Panc1 (cell line): ENCODE measurements around the gene CHCHD6. TPM values are rescaled to one million over a fixed set of nuclear protein-coding genes. Genes with fewer than 3 reads are reported as not detected.

ENCODE experiments used
- ATAC-seq: fragments of 200-7000 bp; cut with Tn5 transposase; 2 replicates; pipeline ENCODE4 v1.9.1; 2020; ENCODE audit warnings: mild to moderate bottlenecking, moderate library complexity
- BruUV-seq: library from RNA; stranded (reverse); fragments of 400-500 nt; replicated peaks from 2 replicates; lab custom pipeline; 2021; lab: Mats Ljungman, UMichigan
- CTCF ChIA-PET: fragments of 300-600 bp; sonication (Branson Sonifier 250); formaldehyde crosslinking; loops from one replicate; lab custom pipeline; 2022; ENCODE audit warnings: antibody characterized with exemption; lab: Charles Lee
- POLR2A ChIA-PET: fragments of 300-600 bp; sonication (Branson Sonifier 250); formaldehyde crosslinking; loops from one replicate; lab custom pipeline; 2022; ENCODE audit warnings: antibody characterized with exemption; lab: Charles Lee
- DNase-seq: peaks from one replicate; pipeline ENCODE4 v3.0.0-alpha.2; 2010; ENCODE audit warnings: low read depth, low spot score
- H3K27ac ChIP-seq: 2 replicates; pipeline ENCODE4 v1.5.1; 2011; ENCODE audit warnings: mild to moderate bottlenecking, low read length, inconsistent platforms
- H3K27me3 ChIP-seq: fragments of 200-500 bp; sonication (Bioruptor generic); 2 replicates; pipeline ENCODE4 v1.6.0; 2014; ENCODE audit warnings: low read length, inconsistent platforms; ENCODE audit not compliant: control insufficient read depth, insufficient read depth
- H3K36me3 ChIP-seq: fragments of 200-500 bp; sonication (Bioruptor generic); 2 replicates; pipeline ENCODE4 v1.5.1; 2014; ENCODE audit warnings: inconsistent platforms, mild to moderate bottlenecking, low read length, moderate library complexity; ENCODE audit not compliant: control insufficient read depth, insufficient read depth
- H3K4me1 ChIP-seq: 2 replicates; pipeline ENCODE4 v1.5.1; 2011; ENCODE audit warnings: inconsistent platforms, mild to moderate bottlenecking, low read length, moderate library complexity; ENCODE audit not compliant: control insufficient read depth, insufficient read depth
- H3K4me3 ChIP-seq, 2 experiments: 2 replicates each; pipeline ENCODE4 v1.5.1; 2011 to 2012; ENCODE audit warnings: low read depth in 2 of 2, low read length in 2 of 2, mild to moderate bottlenecking in 2 of 2, inconsistent platforms in 1 of 2, moderate library complexity in 1 of 2
- H3K9me3 ChIP-seq: fragments of 200-500 bp; sonication (Bioruptor generic); 2 replicates; pipeline ENCODE4 v1.5.1; 2014; ENCODE audit warnings: low read depth, mild to moderate bottlenecking, inconsistent platforms, low read length, moderate library complexity; ENCODE audit not compliant: control insufficient read depth, insufficient read depth
- CTCF ChIP-seq: fragments of 450-650 bp; IDR thresholded peaks from 2 replicates; pipeline ENCODE4 v1.5.1; 2017; ENCODE audit warnings: mild to moderate bottlenecking
- POLR2AphosphoS5 ChIP-seq: IDR thresholded peaks from 2 replicates; pipeline ENCODE4 v1.6.1; 2012; ENCODE audit warnings: mild to moderate bottlenecking, low read depth, low read length, moderate library complexity
- REST ChIP-seq, 2 experiments: IDR thresholded peaks; 2 replicates each; pipeline ENCODE4 v1.6.1; 2011 to 2012; ENCODE audit warnings: low read depth in 2 of 2, control low read depth in 1 of 2, low read length in 1 of 2, mild to moderate bottlenecking in 1 of 2, moderate library complexity in 1 of 2; ENCODE audit not compliant: insufficient read depth in 1 of 2
- SIN3A ChIP-seq: IDR thresholded peaks from 2 replicates; pipeline ENCODE4 v1.6.1; 2012; ENCODE audit warnings: low read depth, mild to moderate bottlenecking, low read length, moderate library complexity, borderline replicate concordance; ENCODE audit not compliant: insufficient read depth
- TCF7L2 ChIP-seq: IDR thresholded peaks from 2 replicates; pipeline ENCODE4 v1.6.1; 2011; ENCODE audit warnings: mild to moderate bottlenecking, low read depth, low read length, inconsistent platforms
- in situ Hi-C: cut with HindIII; loops from 2 replicates; pipeline ENCODE4 v1.10.0; 2016; ENCODE audit warnings: low sequenced_read_pairs, low pct_unique_long_range_greater_than_20kb
- intact Hi-C: fragments of 100-400 bp; cut with micrococcal nuclease; formaldehyde crosslinking; loops from one replicate; pipeline ENCODE4 v1.10.0; 2022; ENCODE audit not compliant: unreplicated experiment
- total RNA-seq: library from RNA; stranded (reverse); gene quantifications from one replicate; pipeline ENCODE4 v1.2.1, GENCODE V29; 2021; ENCODE audit not compliant: unreplicated experiment

CHCHD6 gene
- total RNA-seq, 1 experiment from 2014 or later = 31.5 TPM

- TF ChIP-seq CTCF (no peak), SIN3A (no peak), POLR2AphosphoS5 (no peak), REST (IDR thresholded peaks at IDR 0.05; ENCODE audit: insufficient read depth in 1 of 2, low read depth in 2 of 2, low read length in 1 of 2) (no peak), TCF7L2 (no peak)
- no peak for DNase-seq
- intact Hi-C loops = no loop called here
- Histone ChIP-seq H3K27ac (no peak overlapping the region), H3K9me3 (no peaks in the 10 kb centered on the region), H3K27me3 (no peaks in the 10 kb centered on the region), H3K4me1 (0 out of 2 replicates have a peak, but pooled peaks cover 3% of the 10 kb centered on the region), H3K36me3 (no peaks in the 10 kb centered on the region), H3K4me3 (no peak overlapping the region)
- ChIA-PET CTCF (no interaction called here), POLR2A (no interaction called here)
- no peak for ATAC-seq
- in situ Hi-C loops = no loop called here
- no TSS peak for BruUV-seq
Observed at GRCh38 chr3:126897943-126898342, 193.9 kb downstream of the CHCHD6 start.

- Histone ChIP-seq H3K36me3 (no peaks in the 10 kb centered on the region), H3K27me3 (no peaks in the 10 kb centered on the region), H3K4me1 (no peaks in the 10 kb centered on the region), H3K27ac (no peak overlapping the region), H3K4me3 (no peak overlapping the region), H3K9me3 (no peaks in the 10 kb centered on the region)
- ChIA-PET CTCF (no interaction called here), POLR2A (no interaction called here)
- BruUV-seq = no TSS peak
- no peak for TF ChIP-seq REST (IDR thresholded peaks at IDR 0.05; ENCODE audit: insufficient read depth in 1 of 2, low read depth in 2 of 2, low read length in 1 of 2)
- TF ChIP-seq CTCF = no peak
- TF ChIP-seq SIN3A = no peak
- TF ChIP-seq TCF7L2 = no peak
- TF ChIP-seq POLR2AphosphoS5 = no peak
- no peak for ATAC-seq
- in situ Hi-C loops (no loop called here), intact Hi-C loops (loop anchor here (10.0 kb wide), 1 partner anchor 596 kb away; no protein-coding TSS in a partner anchor)
- no peak for DNase-seq
Observed at GRCh38 chr3:126900859-126901540, 197.0 kb downstream of the CHCHD6 start.
